Adrenal gland (tissue), 12 donors: ENCODE measurements around the gene PRLR. TPM values are rescaled to one million over a fixed set of nuclear protein-coding genes. Genes with fewer than 3 reads are reported as not detected.

Experiments used
- DNase-seq, 7 donors: peaks; one replicate each; pipeline ENCODE4 v3.0.0-alpha.2; 2019 to 2020
- H3K27ac ChIP-seq, 5 donors: fragments of 200-600 bp; sonication (generic) in 4 of 5; 1 replicate in 3 of 5; 2 replicates in 2 of 5; pipeline versions ENCODE4 v1.5.1 to v1.8.0; 2016 to 2020; ENCODE audit warnings: mild to moderate bottlenecking in 1 of 5
- H3K27me3 ChIP-seq: fragments of 200-600 bp; 2 replicates; pipeline ENCODE4 v1.8.0; 2021
- H3K36me3 ChIP-seq, 2 donors: fragments of 200-600 bp; replicated peaks in 1 of 2; 1 replicate in 1 of 2; 2 replicates in 1 of 2; pipeline versions ENCODE4 v1.5.1 to v1.8.0; 2018 to 2022
- H3K4me1 ChIP-seq, 2 donors: fragments of 200-600 bp; replicated peaks in 1 of 2; 1 replicate in 1 of 2; 2 replicates in 1 of 2; pipeline versions ENCODE4 v1.5.1 to v1.8.0; 2018 to 2021
- H3K4me3 ChIP-seq, 4 donors: fragments of 200-600 bp; sonication (generic) in 3 of 4; one replicate each; pipeline ENCODE4 v1.5.1; 2016 to 2018
- H3K9me3 ChIP-seq, 3 donors: fragments of 200-600 bp; sonication (generic) in 1 of 3; replicated peaks in 1 of 3; 1 replicate in 2 of 3; 2 replicates in 1 of 3; pipeline versions ENCODE4 v1.5.1 to v1.8.0; 2016 to 2021
- CTCF ChIP-seq, 6 experiments: fragments of 450-650 bp in 4 of 6; fragments of 200-600 bp in 2 of 6; sonication (generic) in 1 of 6; IDR thresholded peaks; 1 replicate in 5 of 6; 2 replicates in 1 of 6; pipeline versions ENCODE4 v1.5.1 to v1.8.0; 2016 to 2021; ENCODE audit warnings: antibody characterized with exemption in 6 of 6, mild to moderate bottlenecking in 2 of 6, moderate library complexity in 1 of 6
- POLR2A ChIP-seq, 2 donors: fragments of 450-650 bp; IDR thresholded peaks; one replicate each; pipeline ENCODE4 v1.6.1; 2017; ENCODE audit warnings: antibody characterized with exemption in 2 of 2, mild to moderate bottlenecking in 2 of 2, moderate library complexity in 1 of 2
- WGBS, 4 donors: extraction: QIAGEN DNeasy Blood & Tissue Kit in 2 of 4; methylation state at CpG; one replicate each; pipeline versions ENCODE4 v1.1.5 to v1.1.7; 2013 to 2017; 5-methylcytosine and 5-hydroxymethylcytosine counted together
- intact Hi-C, 2 donors: fragments of 100-400 bp; cut with DNase I; formaldehyde crosslinking; loops; one replicate each; pipeline versions ENCODE4 v1.14.1 to v1.15.0; 2022 to 2023
- polyA plus RNA-seq, 3 donors: library from polyadenylated mRNA; stranded (reverse); fragments of 200-250 nt in 2 of 3; fragments of 350-450 nt in 1 of 3; fragmentation: Illumina TruSeq in 1 of 3; extraction: RNeasy Lipid Tissue Mini Kit (QIAGEN cat#74804) in 1 of 3; gene quantifications; one replicate each; pipeline ENCODE4 v1.2.3, GENCODE V29; 2013 to 2014
- total RNA-seq, 9 donors: library from RNA; depleted of rRNA in 4 of 9; stranded (reverse); fragments of >200 nt in 4 of 9; fragments of 120-200 nt in 1 of 9; fragmentation: NEBNext Ultra II Directional in 1 of 9; extraction: Animal tissue kit (Norgen Biotek cat#: 25700) in 1 of 9; gene quantifications; one replicate each; pipeline versions ENCODE4 v1.1.0 to v1.2.4, GENCODE V29; 2013 to 2023
- donor health status: healthy with polysubstance abuse.
- donor health status: Bipolar disorder and iron deficiency.
- donor health status: DM: yes; HTN: yes; CAD: no.
- donor health status: DM: no; HTN: no; CAD: no.
- donor health status: DM: no; HTN: no; CAD: no.
- donor health status: DM: yes; HTN: yes; CAD: no.

Gene PRLR
- total and polyA plus RNA-seq, 12 donors = 2.1 to 149 (median 74.1) TPM

DNA sequence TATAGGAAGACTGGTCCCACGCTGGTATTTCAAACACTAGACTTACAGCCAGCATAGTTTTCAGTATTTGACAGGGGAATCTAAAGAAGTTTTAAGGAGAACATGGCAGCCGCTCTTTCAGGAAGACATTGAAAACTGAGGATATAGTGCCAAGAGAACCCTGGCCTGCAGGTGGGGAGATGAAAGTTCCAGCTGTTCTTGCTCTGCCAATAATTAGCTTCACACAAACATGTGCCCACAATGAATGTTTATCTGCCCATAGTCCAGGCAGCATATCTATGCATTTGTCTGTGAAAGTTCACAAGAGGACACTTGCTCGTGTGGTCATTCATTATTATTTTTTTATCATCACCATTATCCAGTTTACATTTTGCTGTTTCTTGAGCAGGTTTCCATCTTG is 134.9 kb downstream of the PRLR start:
- no peaks in the 10 kb centered on the region for H3K36me3 ChIP-seq
- intact Hi-C loops = loop anchor here (10.0 kb wide), 3 partner anchors 89 to 349 kb away; no protein-coding TSS in a partner anchor
- H3K4me1 ChIP-seq = no peaks in the 10 kb centered on the region
- WGBS, 4 donors = 91 to 95% (median 93%) methylated on average over 3 of the region's 3 CpGs
- no peak overlapping the region for H3K27ac ChIP-seq
- no peak for TF ChIP-seq CTCF (IDR thresholded peaks at IDR 0.05)
- TF ChIP-seq POLR2A (IDR thresholded peaks at IDR 0.05) = no peak
- no peak overlapping the region for H3K4me3 ChIP-seq
- H3K9me3 ChIP-seq = no peaks in the 10 kb centered on the region
- no peak for DNase-seq
- no peaks in the 10 kb centered on the region for H3K27me3 ChIP-seq

DNA sequence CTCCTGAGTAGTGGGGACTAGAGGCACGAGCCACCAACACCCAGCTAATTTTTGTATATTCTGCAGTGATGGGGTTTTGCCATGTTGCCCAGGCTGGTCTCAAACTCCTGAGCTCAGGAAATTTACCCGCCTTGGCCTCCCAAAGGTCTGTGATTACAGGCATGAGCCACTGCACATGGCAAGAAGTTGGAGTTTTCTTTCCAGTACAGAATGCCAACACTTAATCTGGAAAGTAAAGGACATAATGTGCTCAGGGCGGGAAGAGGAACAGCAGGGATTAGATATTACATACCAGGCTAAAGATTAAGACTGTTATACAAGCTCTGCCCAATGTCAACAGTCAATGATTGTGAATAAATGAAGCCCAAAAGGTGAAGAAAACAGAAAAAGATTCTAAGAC is 135.3 kb downstream of the PRLR start:
- 86 to 100% (median 92%) methylated on average over 2 to 3 of the region's 3 CpGs for WGBS, 4 donors
- intact Hi-C loops = loop anchor here (10.0 kb wide), 3 partner anchors 90 to 350 kb away; no protein-coding TSS in a partner anchor
- no peak overlapping the region for H3K27ac ChIP-seq

GRCh38 chr5:35092703-35093102 is 137.6 kb downstream of the PRLR start:
- Histone ChIP-seq H3K27ac (no peak overlapping the region), H3K36me3 (no peaks in the 10 kb centered on the region), H3K9me3 (no peaks in the 10 kb centered on the region), H3K4me3 (no peak overlapping the region), H3K4me1 (peaks cover 0 to 4% of the 10 kb centered on the region in 2 donors), H3K27me3 (no peaks in the 10 kb centered on the region)
- WGBS, 4 donors = 87 to 93% (median 90%) methylated on average over 2 of the region's 2 CpGs
- TF ChIP-seq CTCF (IDR thresholded peaks at IDR 0.05) (no peak), POLR2A (IDR thresholded peaks at IDR 0.05) (no peak)
- intact Hi-C loops = loop anchor here (10.0 kb wide), 3 partner anchors 92 to 352 kb away; no protein-coding TSS in a partner anchor
- DNase-seq = no peak

More for the DNA sequence above, 135.3 kb downstream of the PRLR start:
- TF ChIP-seq CTCF (IDR thresholded peaks at IDR 0.05) (no peak), POLR2A (IDR thresholded peaks at IDR 0.05) (no peak)
- DNase-seq = no peak
- Histone ChIP-seq H3K4me1 (no peaks in the 10 kb centered on the region), H3K9me3 (no peaks in the 10 kb centered on the region), H3K36me3 (no peaks in the 10 kb centered on the region), H3K4me3 (no peak overlapping the region), H3K27me3 (no peaks in the 10 kb centered on the region)

DNA sequence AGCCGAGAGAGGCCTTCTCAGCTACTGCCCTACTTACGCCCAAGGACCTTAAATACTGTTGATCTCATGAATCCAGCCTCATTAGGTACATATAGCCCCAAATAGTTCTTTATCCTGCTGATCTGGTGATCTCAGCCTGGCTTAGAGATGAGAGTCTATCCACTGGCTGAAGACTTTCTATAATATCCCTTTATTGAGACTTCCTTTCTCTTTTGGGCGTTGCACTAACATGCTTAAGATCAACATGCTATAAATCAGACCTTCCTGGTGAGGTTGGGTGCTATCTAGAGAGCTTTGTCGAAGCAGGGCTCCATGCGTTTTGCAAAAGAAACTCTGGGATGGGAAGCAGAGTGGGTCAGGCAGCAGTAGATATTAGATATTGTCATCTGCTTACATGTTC is 138.6 kb downstream of the PRLR start:
- H3K27me3 ChIP-seq = no peaks in the 10 kb centered on the region
- no peaks in the 10 kb centered on the region for H3K36me3 ChIP-seq
- WGBS, 4 donors = 84 to 88% (median 86%) methylated on average over 5 of the region's 5 CpGs
- intact Hi-C loops = loop anchor here (10.0 kb wide), 3 partner anchors 93 to 353 kb away; no protein-coding TSS in a partner anchor
- peaks cover 0 to 4% of the 10 kb centered on the region in 2 donors for H3K4me1 ChIP-seq
- DNase-seq = no peak
- TF ChIP-seq CTCF (IDR thresholded peaks at IDR 0.05) = no peak
- no peak for TF ChIP-seq POLR2A (IDR thresholded peaks at IDR 0.05)
- no peaks in the 10 kb centered on the region for H3K9me3 ChIP-seq
- H3K27ac ChIP-seq = no peak overlapping the region
- no peak overlapping the region for H3K4me3 ChIP-seq
